Activated CD4-positive, alpha-beta T cell treated with anti-CD3 and anti-CD28 coated beads, Interleukin-10, Interleukin-2, amounts not matched to agents 100 ng/mL and 50 ng/mL, durations not matched to agents 16 hours and 8 hours (primary cell): ENCODE results near the gene MARCHF9.
"Not testable (repeated sequence)": the region's sequence is repeated elsewhere in the genome, so short reads cannot be mapped to it uniquely, and the experiment has no call there.

Experiments
- DNase-seq: peaks from one replicate; pipeline ENCODE4 v3.0.0-alpha.2; 2020

The MARCHF9 gene

DNA sequence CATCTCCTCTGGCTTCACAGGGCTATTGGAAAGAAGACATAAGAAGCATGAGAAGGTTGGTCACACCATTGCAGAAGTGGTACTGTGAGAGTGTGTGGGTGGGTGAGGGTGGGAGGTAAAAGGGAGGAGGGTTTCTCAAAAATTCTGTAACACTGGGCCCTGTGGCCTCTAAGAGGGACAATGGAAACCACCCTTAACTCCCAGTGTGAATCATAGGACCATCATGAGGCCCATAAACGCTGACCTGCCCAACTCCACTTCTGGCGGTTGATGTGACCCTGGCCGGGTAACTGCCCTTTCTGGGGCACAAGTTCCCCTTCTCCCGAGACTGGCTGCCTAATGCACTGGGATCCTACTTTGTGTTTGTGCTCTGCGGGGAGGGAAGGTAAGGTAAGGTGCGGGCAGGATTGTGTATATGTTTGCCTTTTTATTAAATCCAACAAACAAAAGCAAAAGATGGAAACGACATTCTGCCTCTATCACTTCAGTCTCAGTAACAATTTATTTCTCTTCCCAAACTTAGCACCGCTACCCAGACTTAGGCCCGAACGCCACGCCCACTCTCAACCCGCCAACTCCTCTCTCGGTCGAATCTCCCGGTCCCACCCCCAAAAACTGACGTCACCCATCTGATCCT, 16.5 kb downstream of the MARCHF9 start:
- DNase-seq = peak; percentile 94

DNA sequence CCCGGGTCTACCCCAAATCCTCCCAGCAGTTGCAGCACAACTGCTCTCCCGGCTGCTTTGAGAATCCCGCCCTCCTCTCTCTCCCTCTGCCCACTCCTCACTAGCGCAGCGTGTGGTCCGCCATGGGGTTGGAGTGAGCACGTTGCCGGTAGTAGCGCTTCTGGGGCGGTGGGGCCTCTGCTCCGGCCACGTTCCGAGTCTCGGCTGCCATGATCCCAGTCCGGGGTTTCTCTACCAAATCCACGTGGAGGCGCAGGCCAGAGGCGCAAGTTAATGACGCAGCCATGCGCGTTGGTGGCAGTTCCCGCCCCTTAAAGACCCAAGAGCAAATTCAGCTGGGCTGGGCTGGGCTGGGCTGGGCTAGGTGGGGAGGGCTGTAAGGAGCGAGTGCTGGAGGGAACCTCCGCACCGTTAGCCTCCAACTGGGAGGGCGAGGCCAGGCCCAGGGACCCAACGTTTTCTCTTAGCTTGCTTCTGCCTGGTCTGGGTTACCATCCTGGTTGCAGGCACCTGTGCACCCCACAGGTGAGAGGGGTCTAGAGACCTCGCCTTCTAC, 17.0 kb downstream of the MARCHF9 start, which contains the start of gene METTL1:
Gene METTL1, minus strand, starts transcription at position 233 of the 556 bp plus-strand sequence. Its CDS starts 22 bp downstream, at position 211.
- peak; percentile 98 for DNase-seq

DNA sequence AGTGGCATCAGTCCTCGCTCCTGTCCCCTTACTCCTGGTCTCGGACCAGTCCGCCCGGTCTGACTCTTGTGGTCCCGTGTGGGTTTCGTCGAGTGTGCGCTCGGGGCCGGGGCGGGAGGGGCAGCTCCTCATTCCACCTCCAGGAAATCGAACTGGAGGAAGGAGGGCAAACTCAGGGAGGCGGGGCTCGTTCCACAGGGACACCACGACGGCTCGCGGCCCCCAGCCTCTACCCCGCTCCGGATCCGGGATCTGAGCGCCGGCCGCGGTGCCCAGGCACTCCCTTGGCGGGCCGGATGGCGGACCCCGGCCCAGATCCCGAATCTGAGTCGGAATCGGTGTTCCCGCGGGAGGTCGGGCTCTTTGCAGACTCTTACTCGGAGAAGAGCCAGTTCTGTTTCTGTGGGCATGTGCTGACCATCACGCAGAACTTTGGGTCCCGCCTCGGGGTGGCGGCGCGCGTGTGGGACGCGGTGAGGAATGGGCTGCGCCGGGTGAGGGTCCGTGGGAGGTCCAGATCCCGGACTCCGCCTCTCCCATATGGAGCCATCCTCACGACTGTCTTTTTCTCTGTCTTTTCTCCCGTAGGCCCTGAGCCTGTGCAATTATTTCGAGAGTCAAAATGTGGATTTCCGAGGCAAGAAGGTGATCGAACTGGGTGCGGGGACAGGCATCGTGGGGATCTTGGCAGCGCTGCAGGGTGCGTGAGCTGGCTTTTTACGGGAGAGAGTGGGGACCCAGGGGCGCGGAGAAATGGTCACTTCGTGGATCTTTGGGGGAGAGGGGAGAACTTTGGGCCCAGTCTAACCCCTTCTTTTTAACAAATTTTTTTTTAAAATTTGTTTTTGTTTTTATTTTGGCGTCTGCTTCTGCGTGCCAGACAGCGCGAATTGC, 17.8 kb downstream of the MARCHF9 start, which contains the start of gene EEF1AKMT3:
Gene EEF1AKMT3, plus strand, starts transcription at position 186 of the 894 bp plus-strand sequence. Its CDS starts 111 bp downstream, at position 297.
- peak; percentile 62 for DNase-seq

DNA sequence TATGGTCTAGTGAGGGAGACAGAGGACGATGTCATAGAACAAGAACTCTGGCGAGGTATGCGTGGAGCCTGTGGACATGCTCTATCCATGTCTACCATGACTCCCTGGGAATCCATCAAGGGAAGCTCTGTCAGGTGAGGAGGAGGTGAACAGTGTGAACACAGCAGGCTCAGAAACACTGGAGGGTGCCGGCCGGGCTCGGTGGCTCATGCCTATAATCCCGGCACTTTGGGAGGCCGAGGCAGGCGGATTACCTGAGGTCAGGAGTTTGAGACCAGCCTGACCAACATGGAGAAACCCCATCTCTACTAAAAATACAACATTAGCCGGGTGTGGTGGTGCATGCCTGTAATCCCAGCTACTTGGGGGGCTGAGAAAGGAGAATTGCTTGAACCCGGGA, 19.7 kb downstream of the MARCHF9 start:
- not testable (repeated sequence) for DNase-seq

DNA sequence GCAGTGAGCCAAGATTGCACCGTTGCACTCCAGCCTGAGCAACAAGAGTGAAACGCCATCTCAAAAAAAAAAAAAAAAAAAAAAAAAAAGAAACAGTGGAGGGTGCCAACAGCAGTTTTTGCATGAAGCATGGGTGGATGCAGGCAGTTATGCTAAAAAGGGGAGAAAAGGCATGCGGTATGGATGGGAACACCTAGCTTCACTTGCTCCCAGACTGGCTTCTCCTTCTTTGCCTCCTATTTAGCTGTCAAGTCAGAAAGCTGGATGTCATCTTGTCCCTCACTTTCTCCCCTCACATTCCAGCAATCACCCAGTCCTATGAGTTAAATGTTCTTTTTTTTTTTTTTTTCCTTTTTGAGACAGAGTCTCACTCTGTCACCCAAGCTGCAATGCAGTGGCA, 20.1 kb downstream of the MARCHF9 start:
- DNase-seq = no peak

DNA sequence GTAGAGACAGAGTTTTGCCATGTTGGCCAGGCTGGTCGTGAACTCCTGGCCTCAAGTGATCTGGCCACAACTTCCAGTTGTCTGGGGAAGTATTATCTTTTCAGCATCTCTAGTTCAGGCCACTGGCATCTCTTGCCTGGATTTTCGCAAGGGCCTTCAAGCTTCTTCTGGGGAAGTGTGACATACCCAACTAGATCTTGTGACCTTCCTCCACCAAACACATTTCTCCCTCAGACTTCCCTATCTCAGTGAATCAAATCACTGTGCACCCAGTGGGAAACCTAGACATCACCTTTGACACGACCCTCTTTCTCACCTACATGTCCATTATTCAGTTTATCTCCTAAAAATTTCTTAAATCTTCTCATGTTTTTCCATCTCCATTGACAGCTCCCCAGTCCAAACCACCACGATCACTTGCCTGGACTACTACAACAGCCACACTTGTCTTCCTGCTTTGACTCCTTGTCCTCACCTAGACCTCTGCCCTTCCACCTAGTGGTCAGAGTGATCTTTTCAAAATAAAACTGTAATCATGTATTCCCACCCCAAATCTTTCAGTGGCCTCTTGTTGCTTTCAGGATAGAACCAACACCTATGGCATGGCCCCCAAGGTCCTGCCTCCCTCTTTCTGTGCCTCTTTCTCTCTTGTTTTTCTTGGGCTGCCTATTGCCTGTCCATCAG, 20.8 kb downstream of the MARCHF9 start:
- no peak for DNase-seq

DNA sequence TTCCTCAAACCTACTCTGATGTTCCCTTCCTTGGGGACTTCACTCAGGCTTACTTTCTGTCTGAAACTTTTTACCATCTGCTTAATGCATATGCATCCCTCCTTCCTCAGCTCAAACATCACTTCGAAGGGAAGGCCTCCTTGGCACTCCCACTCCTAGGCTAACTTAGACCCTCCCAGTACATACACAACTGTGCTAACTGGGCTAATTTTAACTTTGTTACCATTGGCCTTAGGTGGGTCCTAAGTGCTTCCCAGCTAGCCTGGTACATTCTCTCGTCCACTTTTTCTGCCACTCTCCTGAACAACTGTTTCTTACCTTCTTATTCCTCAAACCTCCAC, 21.3 kb downstream of the MARCHF9 start:
- no peak for DNase-seq

DNA sequence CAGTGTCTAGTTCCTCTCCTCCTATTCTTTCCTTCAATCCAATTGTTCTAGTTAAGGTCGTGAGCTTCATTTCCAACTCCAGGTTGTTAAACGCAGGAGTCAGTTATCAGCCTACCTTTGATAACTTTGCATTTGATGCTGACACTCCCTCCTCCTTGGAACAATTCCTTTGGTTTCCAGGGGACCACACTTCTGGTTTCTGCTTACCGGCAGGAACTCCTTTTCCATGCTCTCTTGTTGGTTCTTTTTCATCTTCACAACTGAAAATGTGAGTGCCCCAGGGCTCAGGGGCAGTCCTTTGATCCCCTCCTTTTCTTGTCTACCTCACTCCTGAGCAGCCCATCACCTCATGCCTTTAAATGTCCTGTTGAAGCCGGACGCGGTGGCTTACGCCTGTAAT, 22.5 kb downstream of the MARCHF9 start:
- DNase-seq = no peak

DNA sequence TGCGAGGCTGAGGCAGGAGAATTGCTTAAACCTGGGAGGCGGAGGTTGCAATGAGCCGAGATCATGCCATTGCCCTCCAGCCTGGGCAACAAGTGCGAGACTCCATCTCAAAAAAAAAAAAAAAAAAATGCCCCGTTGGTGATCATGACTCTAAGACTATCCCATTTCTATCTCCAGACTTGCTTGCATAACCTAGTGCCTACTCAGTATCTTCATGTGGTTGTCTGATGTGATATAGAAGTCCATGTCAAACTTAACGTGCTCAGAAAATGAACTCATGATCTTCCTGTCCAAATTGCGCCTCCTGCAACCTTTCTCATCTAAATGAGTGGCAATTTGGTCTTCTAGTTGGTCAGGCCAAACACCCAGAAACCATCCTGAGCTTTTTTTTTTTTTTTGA, 23.0 kb downstream of the MARCHF9 start:
- no peak for DNase-seq

DNA sequence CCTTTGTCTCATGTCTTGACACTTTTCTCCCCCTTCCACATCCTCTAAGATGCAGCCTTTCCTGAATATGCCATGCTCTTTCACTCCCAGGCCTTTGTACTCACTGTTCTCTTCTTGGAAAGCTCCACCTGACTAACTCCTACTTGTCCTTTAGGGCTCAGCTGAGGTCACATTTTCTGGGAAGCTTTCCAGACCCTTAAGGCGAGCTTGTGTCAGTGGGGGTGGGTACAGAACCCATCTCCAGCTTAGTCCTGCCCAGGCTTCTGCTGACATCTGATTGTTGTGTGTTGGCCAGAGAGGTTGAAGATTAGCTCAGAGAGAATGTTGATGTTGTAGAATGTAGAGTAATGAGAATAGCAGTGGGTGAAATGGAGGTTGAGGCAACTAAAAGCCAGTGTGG, 24.8 kb downstream of the MARCHF9 start:
- no peak for DNase-seq

DNA sequence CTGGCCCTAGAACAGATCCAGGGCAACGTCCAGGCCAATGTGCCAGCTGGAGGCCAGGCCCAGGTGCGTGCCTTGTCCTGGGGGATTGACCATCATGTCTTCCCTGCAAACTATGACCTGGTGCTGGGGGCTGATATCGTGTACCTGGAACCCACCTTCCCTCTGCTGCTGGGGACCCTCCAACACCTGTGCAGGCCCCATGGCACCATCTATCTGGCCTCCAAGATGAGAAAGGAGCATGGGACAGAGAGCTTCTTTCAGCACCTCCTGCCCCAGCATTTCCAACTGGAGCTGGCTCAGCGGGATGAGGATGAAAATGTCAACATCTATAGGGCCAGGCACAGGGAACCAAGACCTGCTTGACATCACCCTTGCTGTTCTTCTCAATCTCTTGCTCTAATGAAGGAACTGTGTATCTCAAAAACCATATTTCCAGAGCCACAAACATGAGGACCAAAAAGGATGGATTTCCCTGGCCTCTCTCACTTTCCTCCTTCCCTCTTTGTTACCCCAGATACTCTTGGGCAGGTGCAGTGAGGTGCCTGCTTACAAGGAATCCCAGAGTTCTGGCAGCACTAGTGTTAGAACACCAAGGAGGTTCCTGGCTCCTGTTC, 25.5 kb downstream of the MARCHF9 start:
- DNase-seq = no peak

DNA sequence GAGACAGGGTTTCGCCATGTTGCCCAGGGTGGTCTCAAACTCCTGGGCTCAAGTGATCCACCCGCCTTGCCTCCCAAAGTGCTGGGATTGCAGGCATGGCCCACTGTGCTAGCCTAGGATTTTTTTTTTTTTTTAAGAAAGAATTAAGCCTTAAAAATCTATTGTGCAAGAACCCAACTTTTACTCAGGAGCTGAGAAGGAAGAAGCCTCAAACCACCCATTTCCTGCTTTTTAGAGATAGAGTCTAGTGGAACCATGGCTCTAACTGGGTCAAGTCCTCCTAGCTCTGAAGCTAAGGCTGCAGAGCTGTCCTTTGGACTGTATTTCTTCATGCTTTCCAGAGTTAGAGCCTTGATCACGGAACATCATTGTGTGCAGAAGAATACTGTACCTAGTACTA, 26.3 kb downstream of the MARCHF9 start:
- no peak for DNase-seq

DNA sequence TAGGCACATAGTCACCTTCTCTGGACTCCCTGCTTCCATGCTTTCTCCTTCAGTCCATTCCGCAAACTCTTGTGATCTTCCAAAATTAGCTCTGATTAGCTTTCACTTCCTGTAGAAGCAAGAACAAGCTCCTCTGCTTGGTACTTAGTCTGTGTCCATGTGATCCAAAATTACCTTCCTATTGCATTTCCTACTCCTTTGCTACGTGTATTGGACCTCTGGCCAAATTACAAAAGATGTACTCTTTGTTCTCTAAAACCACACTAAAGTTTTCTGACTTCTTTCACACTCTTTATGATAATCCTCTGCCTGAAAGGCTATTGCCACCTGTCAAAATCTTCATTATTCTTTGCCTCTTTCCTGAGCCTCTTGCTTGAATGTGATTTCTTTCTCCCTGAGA, 26.9 kb downstream of the MARCHF9 start:
- no peak for DNase-seq

DNA sequence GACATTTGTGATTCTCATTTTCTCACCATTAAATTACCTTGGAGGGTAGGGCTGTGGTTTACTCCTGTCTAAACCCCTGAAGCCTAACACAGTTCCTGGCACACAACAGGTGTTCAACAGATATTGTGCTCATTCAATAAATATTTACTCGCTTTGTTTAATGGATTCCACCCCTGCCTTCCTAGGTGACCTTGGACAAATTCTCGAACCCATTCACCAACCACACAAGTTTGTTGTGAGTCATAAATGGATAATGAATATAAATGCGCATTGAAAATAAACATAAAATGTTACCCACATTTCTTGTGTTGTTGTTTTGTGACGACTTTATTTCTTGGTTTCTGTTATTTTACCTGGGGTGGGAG, 27.3 kb downstream of the MARCHF9 start:
- DNase-seq = no peak

DNA sequence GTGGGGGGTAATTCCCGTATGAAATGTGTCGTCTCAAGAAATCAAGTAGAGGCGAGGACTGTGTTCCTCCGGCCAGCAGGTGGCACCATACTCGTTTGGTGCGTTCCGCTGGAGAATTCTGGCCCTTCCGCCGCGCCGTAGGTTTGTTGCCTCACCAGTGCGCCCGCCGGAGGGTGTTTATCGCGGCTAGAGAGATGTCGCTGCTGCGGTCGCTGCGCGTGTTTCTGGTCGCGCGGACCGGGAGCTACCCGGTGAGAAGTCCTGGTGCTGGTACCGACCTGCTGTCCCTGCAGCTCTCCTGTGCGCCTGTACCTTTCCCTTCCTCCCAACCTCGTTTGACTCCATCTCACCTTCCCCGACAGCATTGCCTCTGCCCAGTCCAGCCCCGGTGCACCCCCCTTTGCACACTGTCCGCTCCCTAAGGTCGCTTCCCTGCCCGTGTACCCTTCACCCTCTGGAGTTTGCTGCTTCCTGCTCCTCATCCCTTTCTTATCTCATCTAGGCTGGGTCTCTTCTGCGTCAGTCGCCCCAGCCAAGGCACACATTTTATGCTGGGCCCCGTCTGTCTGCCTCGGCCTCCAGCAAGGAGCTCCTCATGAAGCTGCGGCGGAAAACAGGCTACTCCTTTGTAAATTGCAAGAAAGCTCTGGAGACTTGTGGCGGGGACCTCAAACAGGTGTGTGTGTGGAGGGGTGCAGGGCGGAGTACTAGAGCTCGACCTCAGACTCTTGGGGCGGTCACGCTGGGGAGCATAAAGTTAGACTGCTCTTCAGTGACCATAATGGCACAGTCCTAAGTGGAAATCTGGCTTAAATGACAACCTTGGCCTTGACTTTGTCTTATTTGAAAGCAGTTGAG, 27.9 kb downstream of the MARCHF9 start, which contains the start of gene TSFM:
Gene TSFM, plus strand, starts transcription at position 180 of the 858 bp plus-strand sequence. Its CDS starts 15 bp downstream, at position 195.
- DNase-seq = peak; percentile 95

DNA sequence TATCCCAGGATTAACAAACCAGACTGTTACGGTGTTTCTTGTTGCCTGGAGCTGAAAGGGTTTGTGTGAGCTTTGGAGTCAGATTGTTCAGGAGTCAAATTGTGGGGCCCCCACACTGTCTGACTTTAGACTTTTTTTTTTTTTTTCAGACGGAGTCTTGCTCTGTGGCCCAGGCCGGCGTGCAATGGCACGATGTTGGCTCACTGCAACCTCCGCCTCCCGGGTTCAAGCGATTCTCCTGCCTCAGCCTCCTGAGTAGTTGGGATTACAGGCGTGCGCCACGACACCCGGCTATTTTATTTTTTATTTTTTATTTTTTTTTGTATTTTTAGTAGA, 28.5 kb downstream of the MARCHF9 start:
- DNase-seq = no peak

DNA sequence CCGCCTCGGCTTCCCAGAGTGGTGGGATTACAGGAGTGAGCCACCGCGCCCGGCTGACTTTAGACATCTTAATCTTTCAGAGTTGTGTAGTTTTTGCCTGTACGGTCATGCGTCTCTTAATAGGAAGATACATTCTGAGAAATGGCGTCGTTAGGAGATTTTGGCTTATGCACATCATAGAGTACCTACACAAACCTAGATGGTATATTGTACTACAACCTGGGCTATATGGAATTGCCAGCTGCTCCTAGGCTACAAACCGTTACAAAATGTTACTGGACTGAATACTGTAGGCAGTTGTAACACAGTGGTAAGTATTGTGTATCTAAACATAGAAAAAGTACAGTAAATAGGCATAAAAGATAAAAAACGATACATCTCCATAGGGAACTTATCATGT, 29.0 kb downstream of the MARCHF9 start:
- no peak for DNase-seq

DNA sequence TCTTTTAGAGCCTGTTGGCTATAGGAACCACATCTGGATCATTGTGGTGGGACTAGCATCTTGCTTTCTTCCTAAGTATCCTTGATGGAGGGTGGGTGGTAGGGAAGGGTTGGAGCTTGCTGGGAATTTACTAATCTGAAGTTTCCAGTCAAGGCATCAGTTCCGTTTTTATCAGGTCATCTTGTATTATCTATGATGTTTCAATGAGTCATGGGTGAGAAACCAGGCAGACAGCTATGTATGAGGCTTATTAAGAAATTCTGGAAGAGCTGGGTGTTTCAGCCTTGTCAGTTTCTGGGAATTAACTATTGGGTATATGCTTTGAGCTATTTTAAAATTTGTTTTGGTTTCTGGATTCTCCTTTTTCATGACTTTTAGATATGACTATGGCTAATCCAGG, 39.0 kb downstream of the MARCHF9 start:
- DNase-seq = no peak

DNA sequence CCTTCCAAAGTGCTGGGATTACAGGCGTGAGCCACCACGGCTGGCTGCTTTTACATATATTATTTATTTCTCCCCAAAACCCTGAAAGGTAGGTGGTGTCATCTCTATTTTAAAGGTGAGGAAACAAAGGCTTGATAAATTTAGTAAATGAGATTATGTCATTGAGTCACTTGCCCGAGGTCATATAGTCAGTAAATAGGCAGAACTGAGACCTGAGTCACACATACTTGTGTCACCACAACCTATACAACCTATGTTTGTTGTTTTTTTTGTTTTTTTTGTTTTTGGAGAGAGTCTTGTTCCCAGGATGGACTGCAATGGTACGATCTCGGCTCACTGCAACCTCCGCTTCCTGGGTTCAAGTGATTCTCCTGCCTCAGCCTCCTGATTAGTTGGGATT, 40.5 kb downstream of the MARCHF9 start:
- no peak for DNase-seq

DNA sequence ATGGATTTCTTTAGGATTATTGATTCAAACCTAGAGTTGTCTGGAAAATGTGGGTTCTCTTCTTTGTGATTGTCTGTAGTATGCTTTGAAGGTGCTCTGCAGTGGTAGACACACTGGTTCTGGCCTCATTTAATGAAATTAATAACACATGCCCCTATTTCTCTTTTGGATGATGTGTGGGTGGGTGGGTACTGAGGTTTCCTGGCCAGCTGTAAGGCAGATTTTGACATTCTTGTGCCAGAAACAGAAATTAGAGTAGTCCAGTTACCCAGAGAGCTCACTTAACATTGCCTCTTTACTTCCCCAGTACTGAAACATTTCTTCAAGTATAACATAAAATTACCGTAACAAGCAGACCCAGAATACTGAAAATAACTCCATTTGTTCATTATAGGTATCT, 42.1 kb downstream of the MARCHF9 start:
- DNase-seq = no peak

DNA sequence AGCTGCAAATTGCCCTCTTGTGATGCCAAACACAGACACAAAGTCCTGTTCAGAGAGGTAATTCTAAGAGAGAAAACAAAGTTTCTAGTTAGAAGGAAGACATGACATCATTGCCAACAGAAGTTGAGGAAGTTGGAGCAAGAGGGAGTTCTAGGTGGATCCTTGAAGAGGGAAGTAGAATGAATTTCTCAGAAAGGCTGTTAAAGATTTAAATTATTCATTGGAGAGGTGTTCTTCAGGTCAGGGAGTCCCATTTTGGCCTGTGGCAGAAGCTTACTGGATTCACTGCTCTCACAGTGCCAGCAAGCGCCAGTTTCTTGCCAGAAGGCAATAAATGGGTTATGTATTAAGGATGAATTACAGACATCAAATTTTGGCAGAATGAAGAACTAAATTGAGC, 43.0 kb downstream of the MARCHF9 start:
- DNase-seq = no peak

DNA sequence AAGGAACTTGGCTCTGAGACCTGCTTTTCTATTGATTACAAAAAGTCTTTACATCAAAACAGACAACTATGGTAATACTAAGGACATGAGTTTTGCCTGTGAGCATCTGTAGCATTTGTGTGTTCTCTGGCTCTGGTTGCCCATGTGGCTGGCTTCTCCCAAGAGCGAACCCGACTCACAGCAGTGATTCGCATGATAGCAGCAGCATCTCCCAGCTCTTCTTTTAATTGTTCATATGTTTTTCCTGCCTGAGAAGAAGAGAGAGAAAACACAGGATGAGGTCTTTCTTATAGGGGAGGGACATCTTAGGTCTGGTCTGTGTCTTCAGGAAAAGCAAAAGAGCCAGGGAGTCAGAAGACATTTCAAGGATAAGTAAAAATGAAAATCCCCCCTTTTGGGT, 46.1 kb downstream of the MARCHF9 start:
- no peak for DNase-seq
